CD4-positive, alpha-beta T cell (primary cell): ENCODE measurements around the gene ATG7. TPM values are rescaled to one million over a fixed set of nuclear protein-coding genes. Genes with fewer than 3 reads are reported as not detected.

Source experiments
- ATAC-seq: fragments of 200-7000 bp; cut with Tn5 transposase; one replicate; pipeline ENCODE4 v1.10.0; 2022; ENCODE audit warnings: mild to moderate bottlenecking; ENCODE audit not compliant: poor library complexity
- CTCF ChIA-PET: fragments of 350-600 bp; sonication (Branson Sonifier 250); formaldehyde crosslinking; loops from one replicate; lab custom pipeline; 2021; ENCODE audit warnings: antibody characterized with exemption, inconsistent platforms; lab: Charles Lee
- POLR2A ChIA-PET: fragments of 350-600 bp; sonication (Branson Sonifier 250); formaldehyde crosslinking; loops from one replicate; lab custom pipeline; 2021; ENCODE audit warnings: antibody characterized with exemption, inconsistent platforms; lab: Charles Lee
- DNase-seq, 14 experiments: peaks; one replicate each; pipeline ENCODE4 v3.0.0-alpha.2; 2013 to 2020; ENCODE audit warnings: mixed read lengths in 2 of 14
- H3K27ac ChIP-seq, 2 donors: one replicate each; pipeline versions ENCODE4 v1.5.1 to v1.7.0; 2013; ENCODE audit warnings: low read length in 2 of 2, low read depth in 1 of 2, mild to moderate bottlenecking in 1 of 2
- H3K27me3 ChIP-seq, 2 experiments: 1 replicate in 1 of 2; 2 replicates in 1 of 2; pipeline versions ENCODE4 v1.6.1 to v1.7.0; 2013; ENCODE audit warnings: low read length in 2 of 2, control low read depth in 1 of 2, mild to moderate bottlenecking in 1 of 2, moderate library complexity in 1 of 2; ENCODE audit not compliant: insufficient read depth in 2 of 2, control insufficient read depth in 1 of 2
- H3K36me3 ChIP-seq: one replicate; pipeline ENCODE4 v1.6.1; 2013; ENCODE audit warnings: low read length, control low read depth; ENCODE audit not compliant: insufficient read depth
- H3K4me1 ChIP-seq: one replicate; pipeline ENCODE4 v1.6.1; 2013; ENCODE audit warnings: low read length, control low read depth; ENCODE audit not compliant: insufficient read depth
- H3K4me3 ChIP-seq: one replicate; pipeline ENCODE4 v1.5.1; 2013; ENCODE audit warnings: mild to moderate bottlenecking, low read length, moderate library complexity
- H3K9me3 ChIP-seq, 2 experiments: 1 replicate in 1 of 2; 2 replicates in 1 of 2; pipeline versions ENCODE4 v1.6.1 to v1.7.0; 2013; ENCODE audit warnings: low read length in 2 of 2, mild to moderate bottlenecking in 2 of 2, control low read depth in 1 of 2, moderate library complexity in 1 of 2; ENCODE audit not compliant: control insufficient read depth in 1 of 2, insufficient read depth in 1 of 2
- H3K27ac Mint-ChIP-seq: one replicate; pipeline ENCODE4 v1.8.0; 2020; ENCODE audit warnings: mixed read lengths
- H3K27me3 Mint-ChIP-seq: one replicate; pipeline ENCODE4 v1.8.0; 2021; ENCODE audit warnings: mixed read lengths
- H3K36me3 Mint-ChIP-seq: one replicate; pipeline ENCODE4 v1.8.0; 2021; ENCODE audit warnings: low read depth, mixed read lengths
- H3K4me1 Mint-ChIP-seq: one replicate; pipeline ENCODE4 v1.8.0; 2021; ENCODE audit warnings: low read depth, mixed read lengths
- H3K4me3 Mint-ChIP-seq: one replicate; pipeline ENCODE4 v1.8.0; 2020; ENCODE audit warnings: mild to moderate bottlenecking, mixed read lengths
- H3K9me3 Mint-ChIP-seq: one replicate; pipeline ENCODE4 v1.8.0; 2020; ENCODE audit warnings: mixed read lengths
- CTCF ChIP-seq: fragments of 200-600 bp; IDR thresholded peaks from one replicate; pipeline ENCODE4 v1.8.0; 2022; ENCODE audit warnings: antibody characterized with exemption, mild to moderate bottlenecking
- intact Hi-C, 2 experiments: fragments of 100-400 bp; cut with DNase I in 1 of 2; cut with micrococcal nuclease in 1 of 2; formaldehyde crosslinking; loops; one replicate each; pipeline versions ENCODE4 v1.15.1 to v1.9.0; 2023 to 2025; cut with DNase I, micrococcal nuclease
- total RNA-seq, 174 experiments: library from RNA in 2 of 174; stranded (reverse) in 2 of 174; gene quantifications; one replicate each; pipeline ENCODE4 v1.2.3 and lab custom pipeline; 2021 to 2026

The ATG7 gene
- total RNA-seq, 2 experiments from 2014 or later: 21.4 to 25.7 TPM

- no peaks in the 10 kb centered on the region for H3K36me3 ChIP-seq
- H3K4me1 ChIP-seq: peaks cover 3% of the 10 kb centered on the region
- Mint-ChIP-seq H3K4me1 (no peaks in the 10 kb centered on the region), H3K4me3 (no peak overlapping the region), H3K27ac (no peak overlapping the region), H3K27me3 (no peaks in the 10 kb centered on the region), H3K9me3 (no peaks in the 10 kb centered on the region), H3K36me3 (no peaks in the 10 kb centered on the region)
- POLR2A ChIA-PET: no interaction called here
- no peak for ATAC-seq
- H3K4me3 ChIP-seq: no peak overlapping the region
- no peak overlapping the region for H3K27ac ChIP-seq
- no peak for TF ChIP-seq CTCF
- no peaks in the 10 kb centered on the region for H3K9me3 ChIP-seq
- DNase-seq: no peak
- intact Hi-C loops: no loop called here
- peaks cover 0 to 2% of the 10 kb centered on the region in 2 experiments for H3K27me3 ChIP-seq
- CTCF ChIA-PET: no interaction called here
Observed at GRCh38 chr3:11226042-11226370, 46.2 kb upstream of the ATG7 start.

- no peak for TF ChIP-seq CTCF
- no peaks in the 10 kb centered on the region for H3K9me3 ChIP-seq
- no peaks in the 10 kb centered on the region for H3K4me1 Mint-ChIP-seq
- ChIA-PET POLR2A (no interaction called here), CTCF (no interaction called here)
- H3K36me3 ChIP-seq: no peaks in the 10 kb centered on the region
- H3K4me3 ChIP-seq: no peak overlapping the region
- no peak for DNase-seq
- ATAC-seq: no peak
- intact Hi-C loops: no loop called here
- no peak overlapping the region for H3K27ac Mint-ChIP-seq
- H3K9me3 Mint-ChIP-seq: no peaks in the 10 kb centered on the region
- no peaks in the 10 kb centered on the region for H3K36me3 Mint-ChIP-seq
- H3K27me3 Mint-ChIP-seq: no peaks in the 10 kb centered on the region
- H3K4me3 Mint-ChIP-seq: no peak overlapping the region
- H3K27ac ChIP-seq: no peak overlapping the region
- peaks cover 3% of the 10 kb centered on the region for H3K4me1 ChIP-seq
- peaks cover 0 to 2% of the 10 kb centered on the region in 2 experiments for H3K27me3 ChIP-seq
Observed at GRCh38 chr3:11228041-11228440, 44.2 kb upstream of the ATG7 start.

GRCh38 chr3:11230125-11230524 lies 42.1 kb upstream of the ATG7 start:
- intact Hi-C loops: no loop called here

More at GRCh38 chr3:11230125-11230524, 42.1 kb upstream of the ATG7 start:
- DNase-seq (no peak), ATAC-seq (no peak)
- H3K4me3 ChIP-seq: no peak overlapping the region
- CTCF ChIA-PET: interaction anchor here (0.6 kb wide), 1 partner anchor 20 kb away, joined by 4 read pairs; no protein-coding TSS in a partner anchor
- peaks cover 2 to 7% of the 10 kb centered on the region in 2 experiments for H3K27me3 ChIP-seq
- Mint-ChIP-seq H3K27ac (no peak overlapping the region), H3K9me3 (no peaks in the 10 kb centered on the region), H3K36me3 (no peaks in the 10 kb centered on the region), H3K4me3 (no peak overlapping the region), H3K4me1 (no peaks in the 10 kb centered on the region), H3K27me3 (no peaks in the 10 kb centered on the region)
- POLR2A ChIA-PET: no interaction called here
- no peaks in the 10 kb centered on the region for H3K36me3 ChIP-seq
- H3K4me1 ChIP-seq: peaks cover 3% of the 10 kb centered on the region
- H3K27ac ChIP-seq: no peak overlapping the region
- H3K9me3 ChIP-seq: no peaks in the 10 kb centered on the region
- TF ChIP-seq CTCF: no peak
